CD14-positive monocyte (primary cell): ENCODE measurements around the gene CCN5. TPM values are rescaled to one million over a fixed set of nuclear protein-coding genes. Genes with fewer than 3 reads are reported as not detected.

ENCODE experiments used
- DNase-seq, 3 donors: peaks; one replicate each; pipeline ENCODE4 v3.0.0-alpha.2; 2011 to 2022
- H2AFZ ChIP-seq: 2 replicates; pipeline ENCODE4 v1.6.0; 2012; ENCODE audit warnings: mild to moderate bottlenecking, low read depth, low read length, inconsistent platforms; ENCODE audit not compliant: insufficient read depth, poor library complexity, severe bottlenecking
- H3K27ac ChIP-seq, 2 donors: 1 replicate in 1 of 2; 2 replicates in 1 of 2; pipeline ENCODE4 v1.5.1; 2012 to 2013; ENCODE audit warnings: low read length in 2 of 2, control low read depth in 1 of 2, inconsistent platforms in 1 of 2, low read depth in 1 of 2, mild to moderate bottlenecking in 1 of 2
- H3K27me3 ChIP-seq, 2 donors: one replicate each; pipeline versions ENCODE4 v1.6.0 to v1.6.1; 2011 to 2013; ENCODE audit warnings: low read length in 2 of 2; ENCODE audit not compliant: control insufficient read depth in 2 of 2, insufficient read depth in 2 of 2
- H3K36me3 ChIP-seq, 2 donors: replicated peaks in 1 of 2; 1 replicate in 1 of 2; 2 replicates in 1 of 2; pipeline versions ENCODE4 v1.5.1 to v1.6.1; 2012 to 2013; ENCODE audit warnings: low read length in 2 of 2, control low read depth in 1 of 2, inconsistent platforms in 1 of 2, mild to moderate bottlenecking in 1 of 2; ENCODE audit not compliant: insufficient read depth in 2 of 2, control insufficient read depth in 1 of 2
- H3K4me1 ChIP-seq, 2 donors: 1 replicate in 1 of 2; 2 replicates in 1 of 2; pipeline versions ENCODE4 v1.5.1 to v1.6.1; 2012 to 2013; ENCODE audit warnings: low read length in 2 of 2, control low read depth in 1 of 2, inconsistent platforms in 1 of 2, mild to moderate bottlenecking in 1 of 2, moderate library complexity in 1 of 2; ENCODE audit not compliant: insufficient read depth in 2 of 2, control insufficient read depth in 1 of 2
- H3K4me2 ChIP-seq: replicated peaks from 2 replicates; pipeline ENCODE3; 2012; ENCODE audit warnings: low read length, moderate library complexity, mild to moderate bottlenecking; ENCODE audit not compliant: poor library complexity, severe bottlenecking; ENCODE audit errors: extremely low read depth
- H3K4me3 ChIP-seq, 3 experiments: fragments of 200-600 bp in 1 of 3; sonication (generic) in 1 of 3; replicated peaks in 1 of 3; 1 replicate in 2 of 3; 2 replicates in 1 of 3; pipeline ENCODE4 v1.5.1; 2011 to 2013; ENCODE audit warnings: low read length in 3 of 3, mild to moderate bottlenecking in 3 of 3, control low read depth in 2 of 3, low read depth in 2 of 3, inconsistent platforms in 1 of 3, moderate library complexity in 1 of 3
- H3K79me2 ChIP-seq: 2 replicates; pipeline ENCODE4 v1.6.0; 2012; ENCODE audit warnings: mild to moderate bottlenecking, control low read depth, inconsistent platforms, low read length, moderate library complexity; ENCODE audit not compliant: insufficient read depth
- H3K9ac ChIP-seq: 2 replicates; pipeline ENCODE4 v1.6.0; 2017; ENCODE audit warnings: low read length, mild to moderate bottlenecking; ENCODE audit not compliant: insufficient read depth, poor library complexity, severe bottlenecking
- H3K9me3 ChIP-seq, 2 donors: replicated peaks in 1 of 2; 1 replicate in 1 of 2; 2 replicates in 1 of 2; pipeline versions ENCODE4 v1.5.1 to v1.6.1; 2012 to 2013; ENCODE audit warnings: low read length in 2 of 2, control low read depth in 1 of 2; ENCODE audit not compliant: control insufficient read depth in 1 of 2, insufficient read depth in 1 of 2
- H4K20me1 ChIP-seq: 2 replicates; pipeline ENCODE4 v1.6.0; 2012; ENCODE audit warnings: mild to moderate bottlenecking, low read length, control low read depth, moderate library complexity; ENCODE audit not compliant: insufficient read depth
- H3K27ac Mint-ChIP-seq, 7 donors: one replicate each; pipeline ENCODE4 v1.8.0; 2020; ENCODE audit warnings: mild to moderate bottlenecking in 7 of 7, mixed read lengths in 7 of 7, moderate library complexity in 6 of 7, inconsistent platforms in 2 of 7
- H3K27me3 Mint-ChIP-seq, 3 donors: one replicate each; pipeline ENCODE4 v1.8.0; 2021 to 2022; ENCODE audit warnings: low read depth in 3 of 3, mild to moderate bottlenecking in 3 of 3, mixed read lengths in 3 of 3, moderate library complexity in 3 of 3, inconsistent platforms in 1 of 3
- H3K36me3 Mint-ChIP-seq, 2 donors: one replicate each; pipeline ENCODE4 v1.8.0; 2020; ENCODE audit warnings: mixed read lengths in 2 of 2, inconsistent platforms in 1 of 2, mild to moderate bottlenecking in 1 of 2
- H3K4me1 Mint-ChIP-seq: one replicate; pipeline ENCODE4 v1.8.0; 2020; ENCODE audit warnings: mild to moderate bottlenecking, mixed read lengths
- H3K4me3 Mint-ChIP-seq, 2 donors: one replicate each; pipeline ENCODE4 v1.8.0; 2020; ENCODE audit warnings: mild to moderate bottlenecking in 2 of 2, mixed read lengths in 2 of 2, moderate library complexity in 1 of 2
- H3K9me3 Mint-ChIP-seq, 7 donors: one replicate each; pipeline ENCODE4 v1.8.0; 2020 to 2022; ENCODE audit warnings: mixed read lengths in 7 of 7, mild to moderate bottlenecking in 6 of 7, moderate library complexity in 6 of 7, inconsistent platforms in 2 of 7
- WGBS: methylation state at CpG from one replicate; pipeline ENCODE4 v1.1.5; 2013; ENCODE audit warnings: missing lambda C conversion rate; ENCODE audit not compliant: insufficient coverage; 5-methylcytosine and 5-hydroxymethylcytosine counted together
- intact Hi-C, 2 donors: fragments of 100-400 bp; cut with micrococcal nuclease; formaldehyde crosslinking; loops; one replicate each; pipeline versions ENCODE4 v1.15.0 to v1.15.1; 2023
- polyA plus RNA-seq, 3 donors: library from polyadenylated mRNA; depleted of rRNA in 1 of 3; unstranded in 2 of 3; stranded (reverse) in 1 of 3; fragments of 300-500 nt in 2 of 3; fragments of >200 nt in 1 of 3; fragmentation: Illumina TruSeq in 2 of 3; gene quantifications; 1 replicate in 2 of 3; 2 replicates in 1 of 3; pipeline ENCODE4 v1.2.3, GENCODE V29; 2012 to 2021
- TF ChIP-seq, protein P1 (sequence below): fragments of 200-600 bp; IDR thresholded peaks from one replicate; pipeline ENCODE4 v1.8.0; 2022; ENCODE audit warnings: antibody characterized with exemption, mild to moderate bottlenecking

CCN5 gene
- polyA plus RNA-seq, 3 donors: not detected

GRCh38 chr20:44692932-44693480, 22.2 kb upstream of the CCN5 start:
- no peaks in the 10 kb centered on the region for H4K20me1 ChIP-seq
- no peak overlapping the region for H3K27ac ChIP-seq
- H3K9me3 ChIP-seq: no peaks in the 10 kb centered on the region
- Mint-ChIP-seq H3K4me1 (peaks cover 5% of the 10 kb centered on the region), H3K36me3 (no peaks in the 10 kb centered on the region), H3K27me3 (peaks cover 0 to 4% (median 2%) of the 10 kb centered on the region in 3 donors), H3K9me3 (peaks cover 0 to 4% (median 0%) of the 10 kb centered on the region in 7 donors), H3K27ac (peak overlapping the region in 1 of 7 donors; percentile 22), H3K4me3 (no peak overlapping the region)
- no peak overlapping the region for H2AFZ ChIP-seq
- no peak overlapping the region for H3K4me3 ChIP-seq
- H3K36me3 ChIP-seq: no peaks in the 10 kb centered on the region
- no peaks in the 10 kb centered on the region for H3K79me2 ChIP-seq
- no peak overlapping the region for H3K9ac ChIP-seq
- intact Hi-C loops: no loop called here
- no peaks in the 10 kb centered on the region for H3K27me3 ChIP-seq
- 100% methylated on average over 6 of the region's 7 CpGs for WGBS
- no peaks in the 10 kb centered on the region for H3K4me1 ChIP-seq
- H3K4me2 ChIP-seq: no peak overlapping the region
- DNase-seq: no peak
- TF ChIP-seq, protein P1, sequence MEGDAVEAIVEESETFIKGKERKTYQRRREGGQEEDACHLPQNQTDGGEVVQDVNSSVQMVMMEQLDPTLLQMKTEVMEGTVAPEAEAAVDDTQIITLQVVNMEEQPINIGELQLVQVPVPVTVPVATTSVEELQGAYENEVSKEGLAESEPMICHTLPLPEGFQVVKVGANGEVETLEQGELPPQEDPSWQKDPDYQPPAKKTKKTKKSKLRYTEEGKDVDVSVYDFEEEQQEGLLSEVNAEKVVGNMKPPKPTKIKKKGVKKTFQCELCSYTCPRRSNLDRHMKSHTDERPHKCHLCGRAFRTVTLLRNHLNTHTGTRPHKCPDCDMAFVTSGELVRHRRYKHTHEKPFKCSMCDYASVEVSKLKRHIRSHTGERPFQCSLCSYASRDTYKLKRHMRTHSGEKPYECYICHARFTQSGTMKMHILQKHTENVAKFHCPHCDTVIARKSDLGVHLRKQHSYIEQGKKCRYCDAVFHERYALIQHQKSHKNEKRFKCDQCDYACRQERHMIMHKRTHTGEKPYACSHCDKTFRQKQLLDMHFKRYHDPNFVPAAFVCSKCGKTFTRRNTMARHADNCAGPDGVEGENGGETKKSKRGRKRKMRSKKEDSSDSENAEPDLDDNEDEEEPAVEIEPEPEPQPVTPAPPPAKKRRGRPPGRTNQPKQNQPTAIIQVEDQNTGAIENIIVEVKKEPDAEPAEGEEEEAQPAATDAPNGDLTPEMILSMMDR: no peak

GRCh38 chr20:44693627-44694026, 21.5 kb upstream of the CCN5 start:
- no peaks in the 10 kb centered on the region for H3K36me3 Mint-ChIP-seq
- H3K79me2 ChIP-seq: no peaks in the 10 kb centered on the region
- H3K9ac ChIP-seq: no peak overlapping the region
- H3K27me3 Mint-ChIP-seq: peaks cover 0 to 4% (median 2%) of the 10 kb centered on the region in 3 donors
- H2AFZ ChIP-seq: no peak overlapping the region
- no peak overlapping the region for H3K27ac ChIP-seq
- no peak overlapping the region for H3K4me2 ChIP-seq
- no peaks in the 10 kb centered on the region for H4K20me1 ChIP-seq
- no peaks in the 10 kb centered on the region for H3K36me3 ChIP-seq
- H3K27me3 ChIP-seq: no peaks in the 10 kb centered on the region
- TF ChIP-seq, protein P1: no peak
- peaks cover 0 to 4% (median 0%) of the 10 kb centered on the region in 7 donors for H3K9me3 Mint-ChIP-seq
- H3K4me1 ChIP-seq: no peaks in the 10 kb centered on the region
- H3K4me3 ChIP-seq: no peak overlapping the region
- DNase-seq: no peak
- H3K4me1 Mint-ChIP-seq: peaks cover 5% of the 10 kb centered on the region
- no peak overlapping the region for H3K27ac Mint-ChIP-seq
- no peak overlapping the region for H3K4me3 Mint-ChIP-seq
- intact Hi-C loops: no loop called here
- no peaks in the 10 kb centered on the region for H3K9me3 ChIP-seq
